Activated naive CD8-positive, alpha-beta T cell treated with anti-CD3 and anti-CD28 coated beads, Interleukin-2, amount 50 U/mL, for 24 hours (primary cell): Measurements from ENCODE around the gene TMEM245.
A peak's percentile ranks its signal among the peaks of the same experiment; 100 is the strongest.

Experiments
- ATAC-seq: fragments of 150-1000 bp; cut with Tn5 transposase; one replicate; pipeline ENCODE4 v1.10.0; 2021
- DNase-seq: peaks from one replicate; pipeline ENCODE4 v3.0.0; 2021
- H3K27ac Mint-ChIP-seq: one replicate; pipeline ENCODE4 v1.8.0; 2021; ENCODE audit warnings: mild to moderate bottlenecking, mixed read lengths
- H3K27me3 Mint-ChIP-seq: one replicate; pipeline ENCODE4 v1.8.0; 2021; ENCODE audit warnings: mixed read lengths
- H3K36me3 Mint-ChIP-seq: one replicate; pipeline ENCODE4 v1.8.0; 2021; ENCODE audit warnings: low read depth, mixed read lengths
- H3K4me1 Mint-ChIP-seq: one replicate; pipeline ENCODE4 v1.8.0; 2021; ENCODE audit warnings: mixed read lengths
- H3K4me3 Mint-ChIP-seq: one replicate; pipeline ENCODE4 v1.8.0; 2021; ENCODE audit warnings: mild to moderate bottlenecking, moderate library complexity, mixed read lengths
- H3K9me3 Mint-ChIP-seq: one replicate; pipeline ENCODE4 v1.8.0; 2021; ENCODE audit warnings: mixed read lengths

Gene TMEM245

GRCh38 chr9:109100543-109101201 is 19.1 kb downstream of the TMEM245 start:
- Mint-ChIP-seq H3K36me3 (peaks cover 57% of the 10 kb centered on the region), H3K4me1 (peaks cover 76% of the 10 kb centered on the region), H3K27me3 (no peaks in the 10 kb centered on the region), H3K4me3 (peak overlapping the region; percentile 32), H3K9me3 (peaks cover 5% of the 10 kb centered on the region), H3K27ac (peak overlapping the region; percentile 93)
- ATAC-seq (no peak), DNase-seq (no peak)

- ATAC-seq (peak; percentile 24), DNase-seq (no peak)
- Mint-ChIP-seq H3K4me3 (peak overlapping the region; percentile 22), H3K4me1 (peaks cover 84% of the 10 kb centered on the region), H3K9me3 (peaks cover 5% of the 10 kb centered on the region), H3K36me3 (peaks cover 57% of the 10 kb centered on the region), H3K27me3 (no peaks in the 10 kb centered on the region), H3K27ac (peak overlapping the region; percentile 78)
Measured at GRCh38 chr9:109098960-109099308, 20.8 kb downstream of the TMEM245 start.

- DNase-seq = no peak
Measured at GRCh38 chr9:109098171-109098959, 21.4 kb downstream of the TMEM245 start.

GRCh38 chr9:109097146-109097545 is 22.6 kb downstream of the TMEM245 start:
- no peaks in the 10 kb centered on the region for H3K27me3 Mint-ChIP-seq
- H3K4me1 Mint-ChIP-seq = peaks cover 89% of the 10 kb centered on the region
- H3K36me3 Mint-ChIP-seq = peaks cover 58% of the 10 kb centered on the region
- no peaks in the 10 kb centered on the region for H3K9me3 Mint-ChIP-seq
- peak overlapping the region; percentile 1 for H3K4me3 Mint-ChIP-seq
- H3K27ac Mint-ChIP-seq = peak overlapping the region; percentile 80
- no peak for ATAC-seq
- DNase-seq = no peak

More at GRCh38 chr9:109098171-109098959, 21.4 kb downstream of the TMEM245 start:
- Mint-ChIP-seq H3K27ac (peak overlapping the region; percentile 78), H3K9me3 (peaks cover 1% of the 10 kb centered on the region), H3K4me3 (peak overlapping the region; percentile 22), H3K4me1 (peaks cover 88% of the 10 kb centered on the region), H3K27me3 (no peaks in the 10 kb centered on the region), H3K36me3 (peaks cover 56% of the 10 kb centered on the region)
- no peak for ATAC-seq

GRCh38 chr9:109095321-109095720 is 24.4 kb downstream of the TMEM245 start:
- ATAC-seq = no peak
- DNase-seq = no peak
- H3K27me3 Mint-ChIP-seq = no peaks in the 10 kb centered on the region
- H3K27ac Mint-ChIP-seq = no peak overlapping the region
- peaks cover 64% of the 10 kb centered on the region for H3K36me3 Mint-ChIP-seq
- H3K9me3 Mint-ChIP-seq = no peaks in the 10 kb centered on the region
- H3K4me3 Mint-ChIP-seq = no peak overlapping the region
- peaks cover 79% of the 10 kb centered on the region for H3K4me1 Mint-ChIP-seq

- Mint-ChIP-seq H3K27ac (no peak overlapping the region), H3K4me3 (no peak overlapping the region), H3K36me3 (peaks cover 65% of the 10 kb centered on the region), H3K27me3 (no peaks in the 10 kb centered on the region), H3K9me3 (no peaks in the 10 kb centered on the region), H3K4me1 (peaks cover 71% of the 10 kb centered on the region)
- DNase-seq = no peak
- no peak for ATAC-seq
Measured at GRCh38 chr9:109094268-109094667, 25.5 kb downstream of the TMEM245 start.

- DNase-seq (no peak), ATAC-seq (no peak)
- no peak overlapping the region for H3K4me3 Mint-ChIP-seq
- H3K9me3 Mint-ChIP-seq = no peaks in the 10 kb centered on the region
- H3K27me3 Mint-ChIP-seq = no peaks in the 10 kb centered on the region
- peaks cover 56% of the 10 kb centered on the region for H3K4me1 Mint-ChIP-seq
- peak overlapping the region; percentile 85 for H3K27ac Mint-ChIP-seq
- peaks cover 68% of the 10 kb centered on the region for H3K36me3 Mint-ChIP-seq
Measured at GRCh38 chr9:109092587-109092986, 27.2 kb downstream of the TMEM245 start.

GRCh38 chr9:109092051-109092580 is 27.6 kb downstream of the TMEM245 start:
- H3K27me3 Mint-ChIP-seq = no peaks in the 10 kb centered on the region
- H3K27ac Mint-ChIP-seq = peak overlapping the region; percentile 85
- no peaks in the 10 kb centered on the region for H3K9me3 Mint-ChIP-seq
- peaks cover 68% of the 10 kb centered on the region for H3K36me3 Mint-ChIP-seq
- peak; percentile 97 for ATAC-seq
- H3K4me3 Mint-ChIP-seq = no peak overlapping the region
- H3K4me1 Mint-ChIP-seq = peaks cover 51% of the 10 kb centered on the region
- no peak for DNase-seq

GRCh38 chr9:109088221-109088620 is 31.5 kb downstream of the TMEM245 start:
- Mint-ChIP-seq H3K27ac (no peak overlapping the region), H3K27me3 (no peaks in the 10 kb centered on the region), H3K9me3 (no peaks in the 10 kb centered on the region), H3K4me3 (no peak overlapping the region), H3K4me1 (peaks cover 24% of the 10 kb centered on the region), H3K36me3 (peaks cover 64% of the 10 kb centered on the region)
- DNase-seq (no peak), ATAC-seq (no peak)

GRCh38 chr9:109087795-109088194 is 32.0 kb downstream of the TMEM245 start:
- H3K36me3 Mint-ChIP-seq = peaks cover 63% of the 10 kb centered on the region
- H3K4me3 Mint-ChIP-seq = no peak overlapping the region
- DNase-seq = no peak
- H3K4me1 Mint-ChIP-seq = peaks cover 23% of the 10 kb centered on the region
- H3K9me3 Mint-ChIP-seq = no peaks in the 10 kb centered on the region
- no peak for ATAC-seq
- H3K27ac Mint-ChIP-seq = no peak overlapping the region
- no peaks in the 10 kb centered on the region for H3K27me3 Mint-ChIP-seq

GRCh38 chr9:109086221-109086620 is 33.5 kb downstream of the TMEM245 start:
- Mint-ChIP-seq H3K27ac (no peak overlapping the region), H3K36me3 (peaks cover 57% of the 10 kb centered on the region), H3K4me1 (peaks cover 10% of the 10 kb centered on the region), H3K27me3 (no peaks in the 10 kb centered on the region), H3K4me3 (no peak overlapping the region), H3K9me3 (no peaks in the 10 kb centered on the region)
- ATAC-seq (no peak), DNase-seq (no peak)

GRCh38 chr9:109085510-109085909 is 34.2 kb downstream of the TMEM245 start:
- no peak overlapping the region for H3K27ac Mint-ChIP-seq
- no peak for DNase-seq
- H3K9me3 Mint-ChIP-seq = no peaks in the 10 kb centered on the region
- peaks cover 10% of the 10 kb centered on the region for H3K4me1 Mint-ChIP-seq
- H3K27me3 Mint-ChIP-seq = no peaks in the 10 kb centered on the region
- ATAC-seq = no peak
- peaks cover 56% of the 10 kb centered on the region for H3K36me3 Mint-ChIP-seq
- H3K4me3 Mint-ChIP-seq = no peak overlapping the region

- H3K9me3 Mint-ChIP-seq = no peaks in the 10 kb centered on the region
- no peak for ATAC-seq
- H3K36me3 Mint-ChIP-seq = peaks cover 60% of the 10 kb centered on the region
- no peak overlapping the region for H3K4me3 Mint-ChIP-seq
- H3K4me1 Mint-ChIP-seq = peaks cover 10% of the 10 kb centered on the region
- no peak overlapping the region for H3K27ac Mint-ChIP-seq
- no peaks in the 10 kb centered on the region for H3K27me3 Mint-ChIP-seq
- no peak for DNase-seq
Measured at GRCh38 chr9:109083813-109084405, 35.8 kb downstream of the TMEM245 start.

GRCh38 chr9:109083141-109083540 is 36.6 kb downstream of the TMEM245 start:
- Mint-ChIP-seq H3K9me3 (no peaks in the 10 kb centered on the region), H3K4me3 (no peak overlapping the region)
- no peak for DNase-seq

More at GRCh38 chr9:109083141-109083540, 36.6 kb downstream of the TMEM245 start:
- Mint-ChIP-seq H3K27ac (peak overlapping the region; percentile 55), H3K4me1 (peaks cover 8% of the 10 kb centered on the region), H3K27me3 (no peaks in the 10 kb centered on the region), H3K36me3 (peaks cover 63% of the 10 kb centered on the region)
- no peak for ATAC-seq
